CD4-positive, alpha-beta T cell treated with Interleukin-12 subunit alpha and Interleukin-12 subunit beta, for 1 hour (primary cell): ENCODE measurements around the gene CYTH4.

ENCODE experiments used
- DNase-seq: peaks from one replicate; pipeline ENCODE4 v3.0.0-alpha.2; 2020

CYTH4 gene

GRCh38 chr22:37273126-37273845 lies 9.0 kb upstream of the CYTH4 start:
- DNase-seq, result no peak

DNA sequence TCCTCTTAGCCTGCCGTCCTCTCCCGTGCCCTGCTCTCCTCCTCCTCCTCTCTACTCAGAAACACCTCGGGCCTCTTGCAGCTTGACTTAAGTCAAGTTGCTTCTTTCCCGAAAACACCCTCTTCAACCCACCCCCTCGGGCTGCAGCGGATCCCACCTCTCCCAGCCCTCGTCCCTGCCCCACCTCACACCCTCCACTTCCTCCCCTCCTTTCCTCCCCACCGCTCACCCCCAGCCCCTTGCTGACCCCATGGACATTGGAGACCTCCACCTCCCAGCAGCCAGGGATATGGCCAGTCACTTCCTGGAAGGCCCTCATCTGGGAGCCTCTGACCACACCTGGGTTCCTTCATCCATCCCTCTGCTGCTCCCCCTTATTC lies 8.5 kb upstream of the CYTH4 start:
- DNase-seq, result no peak

DNA sequence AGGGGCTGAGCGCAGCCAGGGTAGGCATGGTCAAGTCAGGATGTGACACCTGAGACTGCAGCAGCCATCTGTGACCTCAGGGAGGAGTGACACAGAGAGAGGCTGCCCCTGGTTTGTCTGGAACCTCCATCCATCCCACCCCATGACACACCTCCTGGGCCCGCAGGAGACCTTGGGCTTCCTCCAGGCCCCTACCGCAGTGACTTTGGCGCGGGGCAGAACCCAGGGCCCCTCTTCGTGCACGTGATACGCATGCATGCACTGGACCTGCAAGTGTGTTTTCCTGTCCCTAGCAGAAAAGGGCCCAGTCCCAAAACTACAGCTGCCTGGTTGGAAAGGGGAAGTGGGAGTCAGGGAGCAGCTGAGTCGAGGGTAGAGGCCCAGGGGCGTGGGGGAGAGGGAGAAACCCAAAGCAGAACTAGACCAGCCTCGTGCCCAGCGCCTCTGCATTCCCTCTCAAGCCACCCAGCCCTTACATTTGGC lies 7.9 kb upstream of the CYTH4 start:
- DNase-seq, result no peak

DNA sequence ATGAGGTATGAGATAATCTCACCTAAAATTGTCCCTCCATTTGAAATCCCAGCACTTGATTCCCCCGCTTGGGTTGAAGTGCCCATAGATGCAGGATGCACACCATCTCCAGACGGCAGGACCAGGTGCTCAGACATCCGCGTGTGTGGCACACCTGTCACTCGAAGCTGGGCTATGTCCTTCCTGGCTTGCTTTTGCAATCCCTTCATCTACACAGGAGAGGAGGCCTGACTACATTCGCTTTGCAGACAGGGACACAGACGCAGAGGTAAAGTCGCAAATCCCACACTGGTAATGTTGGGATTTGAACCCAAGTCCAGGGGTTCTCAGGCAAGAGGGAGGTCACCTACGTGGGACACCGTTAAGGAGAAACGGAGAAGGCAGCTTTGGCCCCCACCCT lies 7.2 kb upstream of the CYTH4 start:
- DNase-seq, result no peak

GRCh38 chr22:37275622-37276021 lies 6.7 kb upstream of the CYTH4 start:
- no peak for DNase-seq

DNA sequence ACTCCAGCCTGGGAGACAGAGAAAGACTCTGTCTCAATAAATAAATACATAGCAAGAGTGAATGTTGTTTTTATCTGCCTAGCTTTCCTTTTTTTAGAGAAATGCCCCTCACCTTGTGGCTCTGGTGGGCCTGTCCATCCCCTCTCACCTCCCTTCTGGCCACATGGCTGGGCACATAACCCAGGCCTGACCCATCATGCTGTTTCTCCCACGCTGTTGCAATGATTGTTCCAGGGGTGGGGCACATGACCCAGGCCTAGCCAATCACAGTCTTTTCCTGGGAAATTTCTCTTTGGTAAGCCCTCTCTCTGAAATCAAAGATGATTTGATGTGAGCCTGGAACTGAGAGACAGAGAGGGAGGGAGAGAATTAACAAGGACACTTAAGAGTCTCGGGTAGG lies 5.5 kb upstream of the CYTH4 start:
- DNase-seq, result no peak

DNA sequence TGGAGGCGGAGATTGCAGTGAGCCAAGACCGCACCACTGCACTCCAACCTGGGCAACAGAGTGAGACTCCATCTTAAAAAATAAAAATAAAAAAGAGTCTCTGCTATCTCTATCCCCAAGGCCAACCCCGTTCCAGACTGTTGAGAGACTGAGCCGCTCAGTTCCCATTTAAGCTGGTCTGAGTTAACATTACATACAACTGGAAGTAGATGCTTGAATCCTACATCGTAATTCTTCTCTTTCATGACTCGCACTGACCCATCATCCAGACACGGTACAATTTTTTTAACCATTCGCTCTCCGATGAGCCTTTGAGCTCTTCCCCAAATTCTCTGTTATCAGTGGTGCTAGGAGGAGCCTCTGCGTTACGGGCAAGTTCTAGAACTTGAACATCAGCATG lies 4.9 kb upstream of the CYTH4 start:
- no peak for DNase-seq

DNA sequence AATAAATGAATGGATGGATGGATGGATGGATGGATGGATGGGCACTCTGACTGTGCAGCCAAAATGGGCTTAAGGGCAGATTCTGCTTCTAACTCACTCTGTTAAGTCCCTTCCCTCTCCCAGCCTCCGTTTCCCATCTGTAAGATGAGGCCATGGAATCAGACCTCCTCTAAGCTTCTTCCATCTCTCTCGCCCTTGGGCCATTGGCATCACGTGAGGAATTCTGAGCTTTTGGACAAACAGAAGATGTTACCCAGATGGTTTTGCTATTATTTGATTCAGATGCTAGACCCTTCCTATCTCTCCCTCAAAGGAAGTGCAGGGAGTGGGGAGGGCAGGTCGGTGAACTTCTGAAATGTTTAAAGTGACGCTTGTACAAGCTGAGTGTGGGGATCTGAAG lies 4.0 kb upstream of the CYTH4 start:
- no peak for DNase-seq

GRCh38 chr22:37279331-37280181 lies 2.8 kb upstream of the CYTH4 start:
- DNase-seq, result no peak

DNA sequence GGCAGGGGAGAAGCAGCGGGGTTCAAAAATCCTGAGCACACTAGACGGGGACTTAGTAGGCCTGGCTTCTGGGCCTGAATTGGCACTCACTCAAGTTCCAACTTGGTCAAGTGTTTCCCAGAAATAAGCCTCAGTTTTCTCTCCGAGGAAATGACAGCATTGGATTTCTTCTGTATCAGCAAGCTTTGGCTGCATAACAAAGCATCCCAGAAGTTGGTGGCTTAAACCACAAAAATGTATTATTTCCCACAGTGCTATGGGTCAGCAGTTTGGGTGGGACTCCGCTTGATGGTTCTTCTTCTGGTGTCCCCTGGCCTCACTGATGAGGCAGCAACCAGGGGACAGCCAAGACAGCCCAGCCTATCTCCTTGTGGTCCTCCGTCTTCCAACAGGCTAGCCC lies 1.6 kb upstream of the CYTH4 start:
- DNase-seq, result no peak

DNA sequence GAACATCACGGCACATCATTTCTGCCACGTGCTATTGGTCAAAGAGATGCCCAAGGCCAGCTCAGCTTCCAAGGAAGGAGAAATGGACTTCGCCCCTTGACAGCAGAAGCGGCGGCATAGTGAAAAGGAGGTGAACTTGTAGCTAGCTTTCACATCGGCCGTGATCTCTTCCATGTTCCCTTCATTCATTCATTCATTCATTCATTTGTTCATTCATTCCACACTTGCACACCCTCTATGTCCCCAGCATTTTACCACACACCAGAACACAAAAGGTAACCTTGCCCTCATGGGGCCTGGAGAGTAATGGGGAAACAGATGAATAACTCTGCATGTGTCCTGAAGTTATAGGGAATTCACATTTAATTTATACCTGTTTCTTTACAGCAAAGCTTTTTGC lies 1.1 kb upstream of the CYTH4 start:
- no peak for DNase-seq

DNA sequence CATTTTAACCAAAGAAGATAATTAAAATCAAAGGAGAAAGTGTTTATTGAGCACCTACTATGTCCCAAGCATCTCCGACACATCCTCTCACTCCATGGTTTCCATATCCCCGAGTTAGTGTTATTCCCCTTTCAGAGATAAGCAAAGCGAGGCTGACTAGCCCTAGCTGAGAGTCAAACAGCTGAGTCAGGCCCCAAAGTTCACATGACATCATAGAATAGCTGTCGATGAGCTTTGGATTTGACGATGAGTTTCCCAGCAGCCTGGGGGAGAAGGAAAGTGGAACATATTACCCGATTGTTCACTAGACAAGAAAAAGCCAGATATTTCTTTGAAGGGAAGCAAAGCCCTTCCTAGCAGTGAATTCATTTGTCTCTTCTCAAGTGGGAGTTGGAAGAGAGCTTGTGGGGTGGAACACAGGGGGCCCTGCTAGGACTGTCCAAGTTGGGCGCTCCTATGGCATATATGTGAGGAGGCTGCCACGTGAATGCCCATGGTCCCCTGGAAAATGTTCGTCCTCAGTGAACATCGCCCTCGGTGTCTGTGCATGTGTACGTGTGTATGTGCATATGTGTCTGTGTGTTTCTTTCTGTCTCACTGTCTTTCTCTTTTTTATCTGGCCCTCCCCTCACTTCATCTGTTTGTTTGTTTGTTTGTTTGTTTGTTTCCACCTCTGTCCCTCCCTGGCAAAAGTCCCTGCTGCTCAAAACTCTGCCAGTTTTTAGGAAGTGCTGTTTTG lies 493 bp upstream of the CYTH4 start:
- DNase-seq, result no peak

DNA sequence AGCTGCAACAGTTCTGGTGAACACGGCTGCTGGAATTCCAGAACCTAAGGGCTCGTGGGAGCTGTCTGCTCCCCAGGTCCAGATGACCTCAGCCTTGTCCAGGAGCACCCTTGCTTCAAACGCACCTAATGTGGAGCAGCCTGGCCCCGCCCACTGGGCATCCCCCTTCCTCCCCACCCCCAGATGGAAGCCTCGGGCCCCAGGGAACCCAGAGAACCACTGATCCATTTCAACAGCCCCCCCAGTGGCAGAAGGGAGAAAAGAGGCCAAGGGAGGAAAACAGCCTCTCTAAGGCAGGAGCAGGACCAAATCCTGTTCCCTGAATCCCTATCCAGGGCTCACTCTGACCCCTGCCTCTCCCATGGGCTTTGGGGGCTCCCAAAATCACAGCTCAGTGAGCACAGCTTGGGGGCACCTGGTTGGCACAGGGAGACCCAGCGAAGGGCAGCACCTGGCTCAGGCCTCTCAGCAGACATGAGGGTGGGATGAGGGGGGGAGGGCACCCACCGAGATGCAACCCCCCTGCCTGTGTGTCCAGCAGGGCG lies 1.2 kb downstream of the CYTH4 start:
- DNase-seq, result peak; percentile 62

GRCh38 chr22:37284126-37284804 lies 2.0 kb downstream of the CYTH4 start:
- DNase-seq, result no peak

- DNase-seq, result peak; percentile 59
Observed at GRCh38 chr22:37284805-37285355, 2.6 kb downstream of the CYTH4 start.

GRCh38 chr22:37285937-37286336 lies 3.6 kb downstream of the CYTH4 start:
- no peak for DNase-seq

DNA sequence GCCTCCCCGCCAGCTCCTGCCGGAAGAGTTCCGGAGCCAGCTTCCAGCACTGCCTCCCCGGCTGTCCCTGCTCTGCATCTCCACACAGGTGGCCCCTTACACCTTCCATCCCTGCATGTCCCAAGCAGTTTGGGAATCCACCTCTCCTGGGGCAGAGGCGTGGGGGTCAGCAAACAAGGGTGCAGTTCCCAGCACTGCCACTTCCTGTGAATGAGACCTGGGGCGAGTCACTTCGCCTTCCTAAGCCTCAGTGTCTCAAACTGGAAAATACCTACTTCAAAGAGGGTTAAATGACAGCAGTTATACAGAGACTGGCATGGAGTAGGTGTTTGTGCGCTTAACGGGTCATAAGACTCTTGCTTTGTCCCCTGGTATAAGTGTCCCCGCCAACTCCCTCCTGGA lies 5.2 kb downstream of the CYTH4 start:
- DNase-seq, result no peak

DNA sequence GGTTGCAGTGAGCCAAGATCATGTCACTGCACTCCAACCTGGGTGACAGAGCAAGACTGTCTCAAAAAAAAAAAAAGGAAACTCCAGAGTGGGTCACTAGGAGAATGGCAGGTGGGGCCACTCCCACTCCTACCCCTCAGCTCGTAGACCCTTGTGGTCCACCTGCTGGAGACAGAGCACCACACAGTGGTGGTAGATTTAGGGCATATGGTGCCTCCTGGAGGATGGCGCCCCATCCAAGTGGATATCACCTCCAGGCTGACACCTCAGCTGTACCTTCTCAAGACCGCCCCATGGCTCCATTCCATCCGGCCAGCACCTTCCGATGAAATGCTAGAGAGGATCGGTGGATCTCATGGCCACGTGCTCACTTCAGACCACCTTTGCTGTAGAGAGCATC lies 6.2 kb downstream of the CYTH4 start:
- no peak for DNase-seq

- DNase-seq, result no peak
Observed at GRCh38 chr22:37289156-37289735, 6.9 kb downstream of the CYTH4 start.

DNA sequence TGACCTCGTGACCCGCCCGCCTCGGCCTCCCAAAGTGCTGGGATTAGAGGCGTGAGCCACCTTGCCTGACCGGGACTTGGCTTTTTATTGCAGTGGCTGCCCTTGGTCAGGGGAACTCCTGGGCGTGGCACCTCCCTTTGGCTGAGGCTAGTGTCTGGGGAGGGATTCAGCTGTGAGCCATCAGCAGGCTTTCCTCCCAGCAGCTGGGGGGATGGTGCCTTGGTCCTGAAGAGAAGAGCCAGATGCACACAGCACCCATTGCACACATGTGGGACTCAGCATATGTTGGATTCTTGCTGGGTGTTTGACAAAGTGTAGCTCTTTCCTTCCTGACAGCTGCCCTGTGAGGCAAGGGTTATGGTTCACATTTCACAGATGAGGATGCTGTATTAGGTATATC lies 8.4 kb downstream of the CYTH4 start:
- DNase-seq, result no peak

DNA sequence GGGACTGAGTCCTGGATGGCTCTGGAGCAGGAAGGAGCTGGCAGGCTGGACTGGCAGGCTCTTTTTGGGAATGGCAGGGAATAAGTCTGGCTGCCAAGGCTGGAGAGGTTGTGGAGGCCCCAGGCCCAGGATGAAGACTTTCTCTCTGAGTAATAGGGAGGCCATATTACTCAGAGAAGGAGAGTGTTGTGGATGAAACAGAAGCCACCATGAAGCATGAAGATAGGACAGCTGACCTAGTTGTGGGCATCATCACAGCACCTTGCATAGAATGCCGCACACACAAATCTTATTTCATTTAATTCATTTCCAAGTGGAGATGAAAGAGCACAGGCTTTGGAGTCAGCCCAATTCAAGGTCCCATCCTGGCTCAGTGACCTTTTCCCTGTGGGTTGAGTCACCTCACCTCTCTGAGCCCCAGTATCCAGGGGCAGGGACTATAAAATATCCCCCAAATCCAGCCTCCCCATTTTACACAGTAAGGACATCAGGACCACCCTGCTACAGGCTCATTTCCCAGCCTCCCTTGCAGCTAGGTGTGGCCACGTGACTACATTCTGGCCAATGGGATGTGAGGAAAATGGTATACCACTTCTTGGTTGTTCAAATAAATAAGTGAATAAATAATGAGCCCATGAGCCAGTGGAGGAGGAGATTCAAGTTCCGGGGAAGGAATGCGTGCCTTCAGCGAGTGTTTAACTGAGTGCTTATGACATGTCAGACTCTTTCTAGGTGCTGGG lies 9.4 kb downstream of the CYTH4 start:
- DNase-seq, result no peak
